HG02571 (cell line): Measurements from ENCODE around the gene IL20RA.
"Not testable (repeated sequence)": the region's sequence is repeated elsewhere in the genome, so short reads cannot be mapped to it uniquely, and the experiment has no call there.

Source experiments
- ATAC-seq: cut with Tn5 transposase; IDR thresholded peaks from one replicate; pipeline ENCODE4 v1.9.1; 2021; ENCODE audit warnings: mild to moderate bottlenecking, moderate library complexity; ENCODE audit not compliant: unreplicated experiment

IL20RA gene

GRCh38 chr6:136975089-136975715 is 69.6 kb downstream of the IL20RA start:
- no peak for ATAC-seq

- not testable (repeated sequence) for ATAC-seq
Measured at GRCh38 chr6:136973781-136974180, 71.0 kb downstream of the IL20RA start.

- ATAC-seq, result no peak
Measured at GRCh38 chr6:136971609-136972008, 73.2 kb downstream of the IL20RA start.

- no peak for ATAC-seq
Measured at GRCh38 chr6:136969930-136970329, 74.8 kb downstream of the IL20RA start.

- ATAC-seq, result no peak
Measured at GRCh38 chr6:136969433-136969832, 75.3 kb downstream of the IL20RA start.

GRCh38 chr6:136968837-136969236 is 75.9 kb downstream of the IL20RA start:
- ATAC-seq, result no peak

- ATAC-seq, result peak; percentile 91
Measured at GRCh38 chr6:136967876-136968752, 76.7 kb downstream of the IL20RA start.

- no peak for ATAC-seq
Measured at GRCh38 chr6:136964398-136964797, 80.4 kb downstream of the IL20RA start.

- ATAC-seq, result no peak
Measured at GRCh38 chr6:136963259-136963658, 81.5 kb downstream of the IL20RA start.

- no peak for ATAC-seq
Measured at GRCh38 chr6:136962661-136963060, 82.1 kb downstream of the IL20RA start.

GRCh38 chr6:136961848-136962247 is 82.9 kb downstream of the IL20RA start:
- ATAC-seq, result no peak

- ATAC-seq, result no peak
Measured at GRCh38 chr6:136960781-136961180, 84.0 kb downstream of the IL20RA start.

GRCh38 chr6:136959935-136960334 is 84.8 kb downstream of the IL20RA start:
- ATAC-seq, result not testable (repeated sequence)

GRCh38 chr6:136959471-136959891 is 85.3 kb downstream of the IL20RA start:
- no peak for ATAC-seq

- ATAC-seq, result no peak
Measured at GRCh38 chr6:136958168-136958567, 86.6 kb downstream of the IL20RA start.

GRCh38 chr6:136956590-136957544 is 87.9 kb downstream of the IL20RA start:
- no peak for ATAC-seq

GRCh38 chr6:136955123-136955522 is 89.6 kb downstream of the IL20RA start:
- ATAC-seq, result no peak

- ATAC-seq, result no peak
Measured at GRCh38 chr6:136952714-136953260, 92.0 kb downstream of the IL20RA start.

GRCh38 chr6:136950436-136951126 is 94.2 kb downstream of the IL20RA start:
- no peak for ATAC-seq
